GM04504 (cell line): ENCODE data around the gene RXRA.

ENCODE experiments used
- DNase-seq: peaks from one replicate; pipeline ENCODE4 v3.0.0-alpha.2; 2012; ENCODE audit warnings: low read depth

The RXRA gene

GRCh38 chr9:134355158-134355557, 28.9 kb downstream of the RXRA start:
- no peak for DNase-seq

GRCh38 chr9:134355561-134356279, 29.5 kb downstream of the RXRA start:
- no peak for DNase-seq

- no peak for DNase-seq
Measured at GRCh38 chr9:134356496-134357470, 30.5 kb downstream of the RXRA start.

- DNase-seq: no peak
Measured at GRCh38 chr9:134357631-134358025, 31.4 kb downstream of the RXRA start.

- no peak for DNase-seq
Measured at GRCh38 chr9:134358026-134358661, 31.9 kb downstream of the RXRA start.

- DNase-seq: no peak
Measured at GRCh38 chr9:134358662-134359319, 32.5 kb downstream of the RXRA start.

GRCh38 chr9:134359493-134360179, 33.4 kb downstream of the RXRA start:
- no peak for DNase-seq

- no peak for DNase-seq
Measured at GRCh38 chr9:134360180-134360759, 34.0 kb downstream of the RXRA start.

- no peak for DNase-seq
Measured at GRCh38 chr9:134360897-134361296, 34.6 kb downstream of the RXRA start.

GRCh38 chr9:134361426-134361825, 35.2 kb downstream of the RXRA start:
- DNase-seq: no peak

- no peak for DNase-seq
Measured at GRCh38 chr9:134361843-134362414, 35.7 kb downstream of the RXRA start.

- DNase-seq: no peak
Measured at GRCh38 chr9:134363450-134363849, 37.2 kb downstream of the RXRA start.

GRCh38 chr9:134364391-134365114, 38.3 kb downstream of the RXRA start:
- no peak for DNase-seq

- no peak for DNase-seq
Measured at GRCh38 chr9:134365115-134365596, 38.9 kb downstream of the RXRA start.

- DNase-seq: peak; percentile 53
Measured at GRCh38 chr9:134365791-134366222, 39.6 kb downstream of the RXRA start.

- DNase-seq: peak; percentile 91
Measured at GRCh38 chr9:134366223-134367031, 40.2 kb downstream of the RXRA start.

GRCh38 chr9:134367061-134367460, 40.8 kb downstream of the RXRA start:
- no peak for DNase-seq

- no peak for DNase-seq
Measured at GRCh38 chr9:134367791-134368490, 41.7 kb downstream of the RXRA start.
